ENCODE measurements around the gene MACROD2.

GRCh38 chr20:15542655-15543054 is 1547.3 kb downstream of the MACROD2 start:
- TF ChIP-seq POLR2A (IDR thresholded peaks at IDR 0.05) (no peak), CTCF (IDR thresholded peaks at IDR 0.05) (no peak)

Data from tibial nerve (tissue), 3 donors.